Left forelimb (tissue), 1 donor: ENCODE measurements around the gene RBM38.

Source experiments
- DNase-seq: peaks from one replicate; pipeline ENCODE4 v3.0.0-alpha.2; 2018; ENCODE audit warnings: low spot score

Gene RBM38

DNA sequence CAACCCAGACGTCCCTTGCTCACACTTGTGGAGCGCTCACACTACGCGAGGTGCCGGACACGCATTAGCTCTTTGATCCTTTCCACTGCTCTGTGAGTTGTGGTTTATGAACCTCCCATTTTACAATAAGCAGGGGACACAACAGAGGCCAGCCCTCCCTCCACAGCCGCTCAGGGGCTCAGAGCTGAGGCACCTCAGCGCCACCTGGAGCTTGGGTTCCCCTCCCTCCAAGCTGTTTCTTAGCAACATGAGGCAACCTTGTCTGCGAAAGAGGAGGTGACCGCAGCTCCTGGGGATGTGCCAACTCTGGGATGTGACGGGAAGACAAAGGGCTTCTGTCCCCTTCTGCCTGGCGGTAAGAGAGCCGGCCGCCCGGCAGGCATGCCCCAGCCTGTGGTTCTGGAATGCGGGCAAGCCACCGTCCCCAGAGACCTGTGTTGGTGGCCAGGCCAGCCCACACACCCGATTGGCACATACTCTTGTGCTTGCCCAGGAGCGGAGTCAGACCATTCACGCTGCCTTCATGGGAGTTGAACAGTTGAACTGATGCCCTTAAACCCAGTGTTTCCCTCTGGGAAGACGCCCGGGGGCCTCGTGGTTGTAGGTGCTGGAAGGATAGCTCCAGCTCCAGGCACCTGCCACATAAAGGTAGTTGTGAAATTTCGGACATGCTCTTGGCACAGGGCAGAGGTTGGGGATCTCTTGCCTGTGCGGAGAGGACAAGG, 44.5 kb downstream of the RBM38 start:
- DNase-seq: no peak

DNA sequence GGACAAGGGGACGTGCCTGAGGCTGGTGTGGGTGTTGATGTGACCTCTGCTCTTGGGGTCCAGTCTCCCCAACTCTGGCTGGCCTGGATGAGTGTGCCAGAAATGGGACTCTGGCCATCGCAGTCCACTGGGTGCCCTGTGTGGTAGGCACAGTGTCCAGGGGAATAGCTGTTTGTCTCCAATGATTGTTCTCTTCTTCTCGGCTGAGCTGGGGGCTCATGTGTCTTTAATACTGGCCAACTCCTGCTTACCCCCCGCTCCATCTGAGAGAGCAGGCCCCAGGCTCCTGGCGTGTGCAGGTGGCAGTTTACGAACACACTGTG, 45.0 kb downstream of the RBM38 start:
- DNase-seq: no peak

- DNase-seq: no peak
Measured at GRCh38 chr20:57437267-57437666, 46.1 kb downstream of the RBM38 start.

GRCh38 chr20:57437672-57438330, 46.6 kb downstream of the RBM38 start:
- DNase-seq: no peak

DNA sequence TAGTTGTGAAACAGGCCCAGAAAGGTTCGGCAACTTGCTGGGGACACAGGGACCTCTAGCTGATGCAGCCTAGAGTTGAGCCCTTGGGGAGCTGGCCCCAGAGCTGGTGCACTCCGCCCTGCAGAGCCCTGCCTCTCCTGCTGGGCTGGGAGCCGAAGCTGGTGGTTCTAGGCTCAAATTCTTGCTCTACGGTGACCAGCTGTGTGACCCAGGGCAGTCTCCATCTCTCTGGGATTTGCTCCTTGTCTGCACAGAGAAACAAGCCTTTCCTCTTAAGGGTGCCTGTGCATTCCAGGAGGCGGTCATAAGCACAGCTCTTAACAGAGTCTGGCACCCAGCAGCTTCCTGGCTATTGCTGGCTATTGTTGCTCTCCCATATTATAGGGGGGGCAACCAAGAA, 47.4 kb downstream of the RBM38 start:
- no peak for DNase-seq

DNA sequence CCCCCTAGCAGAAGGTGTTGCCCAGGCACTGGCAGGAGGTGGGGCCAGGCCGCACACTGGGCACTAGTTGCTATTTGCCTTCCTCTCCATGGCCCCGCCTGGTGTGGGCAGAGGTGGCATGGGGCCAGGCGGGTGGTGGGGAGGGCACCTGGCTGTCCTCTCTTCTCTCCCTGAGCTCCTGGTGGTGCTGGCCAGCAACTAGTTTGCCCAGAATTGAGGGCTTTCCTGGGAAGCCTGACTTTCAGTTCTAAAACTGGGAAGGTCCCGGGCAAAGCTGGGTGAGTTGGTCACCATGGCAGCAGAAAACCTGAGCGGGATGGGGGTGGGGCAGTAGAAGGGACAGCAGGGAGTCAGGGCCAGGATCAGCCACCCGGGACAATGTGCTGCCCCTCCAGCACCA, 48.2 kb downstream of the RBM38 start:
- DNase-seq: no peak

GRCh38 chr20:57439993-57440392, 48.8 kb downstream of the RBM38 start:
- DNase-seq: no peak

DNA sequence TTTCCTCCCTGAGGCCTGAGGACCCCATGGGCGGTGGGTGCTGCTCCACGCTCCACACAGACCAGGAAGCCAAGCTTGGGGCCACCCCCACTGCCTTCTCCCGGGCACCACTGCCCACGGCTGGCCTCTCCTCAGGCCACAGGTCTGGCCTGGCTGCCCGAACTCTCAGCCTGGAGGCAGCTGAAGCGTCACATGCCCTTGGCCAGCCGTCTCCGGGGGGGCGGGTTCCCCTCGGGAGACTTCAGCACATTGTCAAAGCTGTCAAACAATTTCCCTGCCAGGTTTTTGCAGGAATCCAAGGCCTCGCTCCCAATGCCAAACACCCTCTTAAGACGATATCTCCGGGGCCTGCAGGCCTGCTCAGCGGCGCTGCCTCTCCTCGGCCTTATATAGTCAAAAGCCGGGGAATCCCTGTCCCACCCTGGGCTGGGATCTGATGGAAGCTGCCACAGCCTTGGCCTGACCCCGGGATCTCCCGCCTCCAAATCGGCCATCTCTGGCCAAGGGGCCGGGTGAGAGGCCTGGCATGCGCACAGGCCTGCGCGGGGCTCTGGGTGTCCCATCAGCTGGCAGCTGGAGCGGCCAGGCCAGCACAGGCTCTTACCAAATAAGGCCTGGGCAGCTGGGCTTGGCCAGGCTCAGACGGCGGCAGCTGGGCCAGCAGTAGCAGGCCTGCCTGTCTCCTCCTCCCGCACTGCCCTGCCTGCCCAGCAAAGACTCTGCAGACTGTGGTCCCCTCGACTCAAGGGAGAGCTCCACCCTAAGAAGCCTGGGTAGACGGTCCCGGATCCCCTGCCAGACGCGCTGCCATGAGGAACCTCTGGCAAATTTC, 49.7 kb downstream of the RBM38 start:
- DNase-seq: peak; percentile 73

DNA sequence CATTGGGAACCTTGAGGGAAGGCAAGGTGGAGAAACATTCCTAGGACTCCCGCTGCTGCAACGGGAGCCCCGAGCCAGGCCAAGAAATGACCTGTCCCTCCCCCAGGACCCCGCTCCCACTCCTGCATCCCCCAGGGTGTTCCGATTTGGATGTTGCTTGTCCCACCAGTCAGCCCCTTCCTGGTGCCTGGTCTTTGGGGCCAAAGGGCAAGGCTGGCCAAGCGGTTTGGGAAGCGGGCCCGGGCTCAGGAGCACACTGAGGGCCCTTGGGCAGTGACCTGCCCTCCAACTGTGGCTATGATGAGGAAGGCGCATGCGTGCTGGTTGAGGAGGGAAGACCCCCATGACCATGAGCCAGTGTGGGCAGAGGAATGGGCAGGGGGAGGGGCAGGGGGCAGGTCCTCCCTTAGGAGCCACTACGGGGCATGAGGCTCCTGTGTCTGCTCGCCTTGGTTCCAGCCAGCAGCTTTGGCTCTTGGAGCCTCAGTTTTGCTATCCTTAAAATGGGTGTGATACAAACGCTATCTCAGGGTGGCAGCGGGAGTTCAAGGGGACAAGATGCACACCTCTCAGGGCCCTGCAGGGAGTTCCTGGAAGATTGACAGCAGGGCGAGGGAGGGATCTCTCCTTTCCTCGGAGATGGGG, 50.4 kb downstream of the RBM38 start:
- DNase-seq: no peak

GRCh38 chr20:57442158-57442887, 51.1 kb downstream of the RBM38 start:
- no peak for DNase-seq

GRCh38 chr20:57442888-57443239, 51.7 kb downstream of the RBM38 start:
- DNase-seq: no peak

- no peak for DNase-seq
Measured at GRCh38 chr20:57443349-57444265, 52.4 kb downstream of the RBM38 start.

DNA sequence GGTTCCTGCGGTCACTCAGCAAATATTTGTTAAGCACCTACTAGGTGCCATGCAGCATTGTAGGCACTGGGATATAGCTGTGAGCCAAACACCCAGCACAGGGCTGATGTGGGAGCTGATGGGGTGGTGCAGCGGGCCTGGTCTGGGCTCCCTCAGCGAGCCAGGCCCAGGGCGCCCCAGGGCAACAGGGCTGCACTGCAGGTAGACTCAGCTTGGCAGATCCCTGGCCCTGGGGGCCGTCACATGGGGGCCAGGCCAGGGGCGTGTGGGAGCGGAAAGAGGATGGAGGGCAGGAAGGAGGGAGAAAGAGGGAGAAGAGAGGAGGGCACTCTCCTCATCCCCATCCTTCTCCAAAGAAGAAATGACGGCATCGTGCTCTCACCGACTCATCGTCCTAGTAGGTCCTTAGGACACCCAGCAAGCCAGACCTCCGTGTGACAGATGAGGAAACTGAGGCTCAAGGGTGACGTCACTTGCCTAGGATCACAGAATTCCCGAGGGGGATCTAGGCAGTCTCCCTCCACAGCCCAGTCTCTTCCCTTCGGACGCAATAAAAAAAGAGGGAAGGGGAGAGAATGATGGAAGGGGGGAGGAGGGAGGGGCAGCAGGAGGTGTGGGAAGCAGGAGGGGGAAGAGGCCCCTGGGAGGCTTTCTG, 53.3 kb downstream of the RBM38 start:
- no peak for DNase-seq

DNA sequence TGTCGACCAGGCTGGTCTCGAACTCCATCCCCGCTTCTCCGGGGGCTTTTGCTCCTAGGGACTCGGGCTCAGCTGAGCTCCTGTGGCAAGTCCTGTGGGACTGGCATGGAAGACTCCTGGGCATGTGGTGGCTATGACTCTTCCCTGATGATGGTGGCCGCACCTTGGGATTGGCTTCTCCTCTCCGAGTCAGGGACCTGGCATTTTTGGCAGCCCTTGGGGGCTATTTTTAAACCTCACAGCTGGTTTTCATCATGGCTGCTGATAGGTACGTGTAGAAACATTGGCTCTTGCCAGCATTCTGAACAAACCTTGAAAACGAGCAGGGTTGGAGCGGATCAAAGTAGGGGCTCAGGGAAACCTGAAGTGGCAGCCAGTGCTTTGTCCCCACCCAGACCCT, 54.1 kb downstream of the RBM38 start:
- no peak for DNase-seq

DNA sequence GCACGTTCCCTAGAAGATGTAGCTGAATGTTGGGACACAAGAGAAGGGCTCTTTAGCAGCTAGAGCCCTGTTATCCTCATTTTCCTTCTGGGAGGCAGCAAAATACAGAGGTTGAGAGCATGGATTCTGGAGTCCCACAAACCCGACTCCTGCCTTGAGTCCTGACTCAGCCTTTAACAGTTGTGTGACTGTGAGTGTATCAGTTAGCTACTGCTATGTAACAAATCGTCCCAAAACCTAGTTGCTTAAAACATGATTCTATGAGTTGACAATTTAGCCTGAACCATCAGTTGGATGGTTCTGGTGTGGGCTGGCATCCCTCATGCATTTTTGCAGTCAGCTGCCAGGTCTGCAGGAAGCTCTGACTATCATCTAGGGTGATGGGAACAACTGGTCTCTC, 54.6 kb downstream of the RBM38 start:
- no peak for DNase-seq

DNA sequence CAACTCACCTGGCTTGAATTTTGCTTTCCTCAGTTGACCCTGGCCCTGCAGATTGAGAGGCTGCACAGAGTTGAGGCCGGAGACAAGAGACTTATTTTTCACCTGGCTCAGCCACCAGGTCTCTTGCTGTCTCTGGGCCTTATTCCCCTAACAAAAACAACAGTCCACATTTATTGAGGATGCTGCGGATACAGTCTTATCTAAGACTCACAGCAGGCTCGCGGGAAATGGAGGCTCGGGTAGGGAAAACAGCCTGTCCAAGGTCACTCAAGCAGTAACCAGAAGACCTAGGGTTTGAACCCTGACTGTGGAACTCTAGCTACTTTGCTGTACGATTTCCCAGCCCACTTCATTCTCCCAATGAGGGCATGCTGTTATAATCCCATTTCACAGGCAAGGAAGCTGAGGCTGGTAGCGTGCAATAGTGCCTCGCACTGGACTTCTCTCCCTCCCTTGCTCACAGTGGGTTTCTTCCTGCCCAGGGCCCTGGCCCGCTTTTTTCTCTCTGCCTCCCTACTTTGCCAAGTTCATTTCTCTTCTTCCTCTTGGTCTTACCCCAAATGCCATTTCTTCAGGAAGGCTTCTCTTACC, 57.7 kb downstream of the RBM38 start:
- no peak for DNase-seq

GRCh38 chr20:57449398-57450354, 58.5 kb downstream of the RBM38 start:
- no peak for DNase-seq

- DNase-seq: no peak
Measured at GRCh38 chr20:57450419-57450818, 59.2 kb downstream of the RBM38 start.

DNA sequence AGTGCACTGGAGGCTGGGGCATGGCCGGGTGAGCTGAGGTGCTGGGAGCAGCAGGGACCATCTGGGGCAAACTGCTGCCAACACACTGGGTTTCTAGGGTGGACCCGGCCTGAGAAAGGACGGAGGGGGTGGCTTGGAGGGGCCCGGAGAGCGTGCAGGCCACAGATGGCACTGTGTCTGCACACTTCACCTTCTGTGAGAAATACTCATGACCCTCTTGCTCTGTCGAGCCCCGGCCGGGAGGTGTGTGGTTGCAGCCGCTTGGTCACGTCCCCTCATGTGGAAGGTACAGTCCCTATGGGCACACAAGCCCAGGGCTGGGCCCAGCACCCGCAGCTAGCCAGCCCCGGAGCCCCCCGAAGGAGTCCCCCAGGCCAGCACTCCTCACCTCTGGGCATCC, 59.7 kb downstream of the RBM38 start:
- DNase-seq: no peak
